IPS-20b (cell line): Measurements from ENCODE around the gene BTBD8.

Experiments
- H3K27ac ChIP-seq: one replicate; pipeline ENCODE4 v1.5.1; 2013; ENCODE audit warnings: low read length
- H3K27me3 ChIP-seq: 2 replicates; pipeline ENCODE4 v1.6.1; 2013; ENCODE audit warnings: mild to moderate bottlenecking, low read length, inconsistent platforms; ENCODE audit not compliant: insufficient read depth
- H3K36me3 ChIP-seq: 2 replicates; pipeline ENCODE4 v1.6.1; 2013; ENCODE audit warnings: low read depth, mild to moderate bottlenecking, inconsistent platforms, low read length, moderate library complexity; ENCODE audit not compliant: insufficient read depth
- H3K4me1 ChIP-seq: 2 replicates; pipeline ENCODE4 v1.6.1; 2013; ENCODE audit warnings: mild to moderate bottlenecking, control low read depth, inconsistent platforms, low read length, moderate library complexity; ENCODE audit not compliant: insufficient read depth
- H3K4me3 ChIP-seq: 2 replicates; pipeline ENCODE4 v1.5.1; 2013; ENCODE audit warnings: mild to moderate bottlenecking, low read length, inconsistent platforms
- H3K9ac ChIP-seq: 2 replicates; pipeline ENCODE4 v1.6.1; 2013; ENCODE audit warnings: low read depth, mild to moderate bottlenecking, inconsistent platforms, low read length, moderate library complexity
- H3K9me3 ChIP-seq: 2 replicates; pipeline ENCODE4 v1.6.1; 2013; ENCODE audit warnings: mild to moderate bottlenecking, low read depth, low read length, inconsistent platforms; ENCODE audit not compliant: insufficient read depth

BTBD8 gene

GRCh38 chr1:92159593-92159992 is 79.4 kb downstream of the BTBD8 start:
- no peak overlapping the region for H3K4me3 ChIP-seq
- no peaks in the 10 kb centered on the region for H3K4me1 ChIP-seq
- H3K9ac ChIP-seq: no peak overlapping the region
- no peak overlapping the region for H3K27ac ChIP-seq
- H3K9me3 ChIP-seq: 0 out of 2 replicates have a peak, but pooled peaks cover 7% of the 10 kb centered on the region
- no peaks in the 10 kb centered on the region for H3K27me3 ChIP-seq
- no peaks in the 10 kb centered on the region for H3K36me3 ChIP-seq

- H3K27me3 ChIP-seq: no peaks in the 10 kb centered on the region
- H3K9me3 ChIP-seq: no peaks in the 10 kb centered on the region
- H3K36me3 ChIP-seq: no peaks in the 10 kb centered on the region
- H3K27ac ChIP-seq: no peak overlapping the region
- H3K4me3 ChIP-seq: no peak overlapping the region
- no peak overlapping the region for H3K9ac ChIP-seq
- no peaks in the 10 kb centered on the region for H3K4me1 ChIP-seq
Observed at GRCh38 chr1:92165389-92165788, 85.2 kb downstream of the BTBD8 start.

- H3K27me3 ChIP-seq: no peaks in the 10 kb centered on the region
- no peaks in the 10 kb centered on the region for H3K9me3 ChIP-seq
- no peak overlapping the region for H3K27ac ChIP-seq
- no peak overlapping the region for H3K4me3 ChIP-seq
- H3K4me1 ChIP-seq: no peaks in the 10 kb centered on the region
- no peak overlapping the region for H3K9ac ChIP-seq
- no peaks in the 10 kb centered on the region for H3K36me3 ChIP-seq
Observed at GRCh38 chr1:92167151-92167550, 87.0 kb downstream of the BTBD8 start.

- H3K9me3 ChIP-seq: no peaks in the 10 kb centered on the region
- no peaks in the 10 kb centered on the region for H3K27me3 ChIP-seq
- no peak overlapping the region for H3K4me3 ChIP-seq
- H3K36me3 ChIP-seq: no peaks in the 10 kb centered on the region
- H3K27ac ChIP-seq: no peak overlapping the region
- H3K4me1 ChIP-seq: no peaks in the 10 kb centered on the region
- H3K9ac ChIP-seq: no peak overlapping the region
Observed at GRCh38 chr1:92168657-92169056, 88.5 kb downstream of the BTBD8 start.

GRCh38 chr1:92169214-92170005 is 89.3 kb downstream of the BTBD8 start:
- no peaks in the 10 kb centered on the region for H3K9me3 ChIP-seq
- no peak overlapping the region for H3K9ac ChIP-seq
- no peaks in the 10 kb centered on the region for H3K27me3 ChIP-seq
- no peaks in the 10 kb centered on the region for H3K36me3 ChIP-seq
- no peak overlapping the region for H3K4me3 ChIP-seq
- H3K4me1 ChIP-seq: no peaks in the 10 kb centered on the region
- no peak overlapping the region for H3K27ac ChIP-seq

- Histone ChIP-seq H3K27ac (no peak overlapping the region), H3K4me3 (no peak overlapping the region), H3K36me3 (peaks cover 6% of the 10 kb centered on the region; the same call in 1 of the 2 replicates), H3K9ac (no peak overlapping the region), H3K27me3 (no peaks in the 10 kb centered on the region), H3K4me1 (no peaks in the 10 kb centered on the region), H3K9me3 (no peaks in the 10 kb centered on the region)
Observed at GRCh38 chr1:92184632-92185031, 104.5 kb downstream of the BTBD8 start.

GRCh38 chr1:92186081-92186480 is 105.9 kb downstream of the BTBD8 start:
- Histone ChIP-seq H3K4me1 (no peaks in the 10 kb centered on the region), H3K27ac (no peak overlapping the region), H3K36me3 (no peaks in the 10 kb centered on the region), H3K9ac (no peak overlapping the region), H3K9me3 (no peaks in the 10 kb centered on the region), H3K27me3 (no peaks in the 10 kb centered on the region), H3K4me3 (no peak overlapping the region)

- Histone ChIP-seq H3K9me3 (no peaks in the 10 kb centered on the region), H3K27me3 (no peaks in the 10 kb centered on the region), H3K9ac (no peak overlapping the region), H3K4me3 (no peak overlapping the region), H3K36me3 (no peaks in the 10 kb centered on the region), H3K4me1 (no peaks in the 10 kb centered on the region), H3K27ac (no peak overlapping the region)
Observed at GRCh38 chr1:92188436-92189255, 108.5 kb downstream of the BTBD8 start.

GRCh38 chr1:92191726-92192125 is 111.6 kb downstream of the BTBD8 start:
- no peaks in the 10 kb centered on the region for H3K27me3 ChIP-seq
- H3K9ac ChIP-seq: no peak overlapping the region
- no peaks in the 10 kb centered on the region for H3K4me1 ChIP-seq
- H3K4me3 ChIP-seq: no peak overlapping the region
- H3K27ac ChIP-seq: no peak overlapping the region
- no peaks in the 10 kb centered on the region for H3K36me3 ChIP-seq
- no peaks in the 10 kb centered on the region for H3K9me3 ChIP-seq

GRCh38 chr1:92192246-92192645 is 112.1 kb downstream of the BTBD8 start:
- H3K36me3 ChIP-seq: no peaks in the 10 kb centered on the region
- no peak overlapping the region for H3K27ac ChIP-seq
- H3K9me3 ChIP-seq: no peaks in the 10 kb centered on the region
- no peak overlapping the region for H3K4me3 ChIP-seq
- no peak overlapping the region for H3K9ac ChIP-seq
- no peaks in the 10 kb centered on the region for H3K27me3 ChIP-seq
- H3K4me1 ChIP-seq: no peaks in the 10 kb centered on the region

- no peak overlapping the region for H3K27ac ChIP-seq
- no peaks in the 10 kb centered on the region for H3K4me1 ChIP-seq
- H3K9me3 ChIP-seq: no peaks in the 10 kb centered on the region
- no peaks in the 10 kb centered on the region for H3K27me3 ChIP-seq
- no peak overlapping the region for H3K9ac ChIP-seq
- no peak overlapping the region for H3K4me3 ChIP-seq
- H3K36me3 ChIP-seq: no peaks in the 10 kb centered on the region
Observed at GRCh38 chr1:92194511-92194910, 114.4 kb downstream of the BTBD8 start.

GRCh38 chr1:92201973-92202372 is 121.8 kb downstream of the BTBD8 start:
- H3K36me3 ChIP-seq: no peaks in the 10 kb centered on the region
- H3K9me3 ChIP-seq: 0 out of 2 replicates have a peak, but pooled peaks cover 2% of the 10 kb centered on the region
- H3K9ac ChIP-seq: no peak overlapping the region
- H3K27me3 ChIP-seq: no peaks in the 10 kb centered on the region
- no peak overlapping the region for H3K4me3 ChIP-seq
- no peak overlapping the region for H3K27ac ChIP-seq
- no peaks in the 10 kb centered on the region for H3K4me1 ChIP-seq
